Stimulated activated CD4-positive, alpha-beta T cell treated with anti-CD3 and anti-CD28 coated beads, Interleukin-15, amount 100 ng/mL, for 48 hours (primary cell): ENCODE data around the gene RNF128.

ENCODE experiments used
- DNase-seq, 2 donors: peaks; one replicate each; pipeline ENCODE4 v3.0.0-alpha.2; 2020; ENCODE audit warnings: low read depth in 2 of 2

Gene RNF128, protein sequence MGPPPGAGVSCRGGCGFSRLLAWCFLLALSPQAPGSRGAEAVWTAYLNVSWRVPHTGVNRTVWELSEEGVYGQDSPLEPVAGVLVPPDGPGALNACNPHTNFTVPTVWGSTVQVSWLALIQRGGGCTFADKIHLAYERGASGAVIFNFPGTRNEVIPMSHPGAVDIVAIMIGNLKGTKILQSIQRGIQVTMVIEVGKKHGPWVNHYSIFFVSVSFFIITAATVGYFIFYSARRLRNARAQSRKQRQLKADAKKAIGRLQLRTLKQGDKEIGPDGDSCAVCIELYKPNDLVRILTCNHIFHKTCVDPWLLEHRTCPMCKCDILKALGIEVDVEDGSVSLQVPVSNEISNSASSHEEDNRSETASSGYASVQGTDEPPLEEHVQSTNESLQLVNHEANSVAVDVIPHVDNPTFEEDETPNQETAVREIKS

DNA sequence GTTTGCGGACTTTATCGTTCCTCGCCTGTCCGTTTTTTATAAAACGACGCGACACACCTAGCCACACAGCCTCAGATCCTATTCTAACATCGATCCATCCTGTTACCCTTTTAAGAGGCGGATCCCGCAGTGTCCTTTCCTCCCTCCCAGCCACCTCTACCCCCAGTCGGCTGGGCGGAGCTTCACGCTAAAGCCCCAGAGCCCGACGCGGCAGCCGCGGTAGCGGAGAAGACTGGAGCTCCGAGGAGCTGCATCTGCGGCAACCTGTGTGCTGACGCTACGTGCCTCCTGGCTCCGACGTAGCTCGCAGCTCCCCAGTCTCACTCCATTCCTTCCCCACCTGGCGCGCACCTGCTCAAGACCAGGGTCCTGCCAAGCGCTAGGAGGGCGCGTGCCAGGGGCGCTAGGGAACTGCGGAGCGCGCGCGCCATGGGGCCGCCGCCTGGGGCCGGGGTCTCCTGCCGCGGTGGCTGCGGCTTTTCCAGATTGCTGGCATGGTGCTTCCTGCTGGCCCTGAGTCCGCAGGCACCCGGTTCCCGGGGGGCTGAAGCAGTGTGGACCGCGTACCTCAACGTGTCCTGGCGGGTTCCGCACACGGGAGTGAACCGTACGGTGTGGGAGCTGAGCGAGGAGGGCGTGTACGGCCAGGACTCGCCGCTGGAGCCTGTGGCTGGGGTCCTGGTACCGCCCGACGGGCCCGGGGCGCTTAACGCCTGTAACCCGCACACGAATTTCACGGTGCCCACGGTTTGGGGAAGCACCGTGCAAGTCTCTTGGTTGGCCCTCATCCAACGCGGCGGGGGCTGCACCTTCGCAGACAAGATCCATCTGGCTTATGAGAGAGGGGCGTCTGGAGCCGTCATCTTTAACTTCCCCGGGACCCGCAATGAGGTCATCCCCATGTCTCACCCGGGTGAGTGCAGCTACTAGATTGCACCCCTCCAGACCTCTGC lies at the start of gene RNF128:
RNF128 (plus strand) TSS at position 217 of the 953 bp plus-strand sequence; CDS start at position 430, 213 bp downstream.
- DNase-seq = peak in 1 of 2 donors; percentile 10

DNA sequence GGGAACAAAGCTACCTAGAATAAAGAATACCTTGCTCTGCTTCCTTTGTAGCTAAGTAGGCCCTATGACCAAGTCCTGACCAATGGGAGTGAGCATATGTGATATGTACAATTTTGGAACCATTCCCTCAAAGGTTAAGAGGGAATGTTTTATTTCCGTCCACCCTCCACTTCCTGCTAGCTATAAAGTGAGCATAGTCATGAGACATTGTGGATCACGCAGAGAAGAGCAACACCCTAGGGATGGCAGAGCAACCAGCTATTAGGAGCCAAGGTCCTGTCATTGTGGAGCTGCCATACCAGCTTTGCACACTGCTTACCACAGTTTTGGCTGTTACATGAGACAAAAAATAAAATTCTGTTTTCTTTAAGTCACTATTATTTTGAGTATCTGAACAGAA lies 45.8 kb upstream of the RNF128 start:
- no peak for DNase-seq

DNA sequence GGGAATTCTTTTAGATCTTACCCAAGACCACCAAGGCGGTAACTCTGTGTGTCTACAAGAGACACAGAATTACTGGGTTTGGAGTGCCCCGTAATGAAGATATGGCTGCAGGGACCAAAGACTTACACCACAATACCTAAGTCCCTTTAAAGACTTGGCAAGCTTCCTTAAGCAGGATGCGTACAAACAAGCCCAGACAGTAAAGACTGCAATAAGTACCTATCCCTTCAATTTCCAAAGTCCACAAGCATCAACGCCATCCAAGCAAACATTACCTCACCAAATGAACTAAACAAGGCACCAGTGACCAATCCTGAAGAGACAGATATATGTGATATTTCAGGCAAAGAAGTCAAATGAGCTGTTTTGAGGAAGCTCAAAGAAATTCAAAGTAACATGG lies 42.3 kb upstream of the RNF128 start:
- DNase-seq = no peak

DNA sequence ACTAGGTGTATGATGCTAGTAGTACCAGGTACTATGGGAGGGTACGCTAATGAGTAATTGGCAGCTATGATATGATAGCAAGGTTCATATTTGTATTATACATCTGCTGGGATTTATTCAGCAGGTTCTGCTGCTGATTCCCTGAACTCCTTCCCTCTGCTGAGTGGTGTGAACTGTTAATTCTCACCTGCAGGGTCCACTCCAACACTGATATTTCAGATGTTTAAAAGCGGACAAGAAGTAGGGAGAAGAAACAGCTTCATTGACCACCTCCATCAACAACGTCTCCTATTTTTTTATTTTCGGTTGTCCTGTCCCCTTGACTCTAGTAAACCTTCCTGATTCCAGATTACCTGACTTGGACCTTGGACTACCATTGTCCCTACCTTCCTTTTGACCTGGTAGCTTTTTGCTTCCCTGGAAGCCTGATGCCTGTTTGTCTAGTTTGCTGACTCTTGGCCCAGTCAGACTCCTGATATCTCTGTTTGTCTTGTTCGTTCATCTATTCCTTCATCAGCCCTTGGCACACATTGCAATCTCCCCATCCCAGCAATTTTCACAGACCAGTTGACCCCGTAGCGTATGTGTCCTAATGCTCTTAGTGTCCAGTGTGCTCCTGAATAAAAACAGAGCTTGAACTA lies 34.0 kb upstream of the RNF128 start:
- no peak for DNase-seq

DNA sequence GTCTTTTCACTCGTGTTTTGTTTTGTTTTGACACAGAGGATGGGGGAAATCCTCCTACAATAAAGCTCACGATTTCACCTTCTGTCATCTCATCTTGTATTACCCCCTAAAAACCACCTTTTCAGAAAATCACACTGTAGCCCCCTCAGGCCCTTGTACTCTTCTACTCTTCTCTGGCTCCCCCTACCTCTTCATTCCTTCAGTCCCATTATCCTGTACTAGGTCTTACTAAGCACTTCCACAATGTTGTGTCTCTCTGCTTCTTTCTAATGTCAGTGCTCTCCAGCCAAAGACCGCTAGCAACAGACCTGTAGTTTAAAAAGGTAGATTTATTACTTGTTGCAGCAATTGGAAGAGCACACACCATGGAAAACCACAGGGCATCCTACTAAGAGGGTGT lies 30.0 kb upstream of the RNF128 start:
- no peak for DNase-seq

DNA sequence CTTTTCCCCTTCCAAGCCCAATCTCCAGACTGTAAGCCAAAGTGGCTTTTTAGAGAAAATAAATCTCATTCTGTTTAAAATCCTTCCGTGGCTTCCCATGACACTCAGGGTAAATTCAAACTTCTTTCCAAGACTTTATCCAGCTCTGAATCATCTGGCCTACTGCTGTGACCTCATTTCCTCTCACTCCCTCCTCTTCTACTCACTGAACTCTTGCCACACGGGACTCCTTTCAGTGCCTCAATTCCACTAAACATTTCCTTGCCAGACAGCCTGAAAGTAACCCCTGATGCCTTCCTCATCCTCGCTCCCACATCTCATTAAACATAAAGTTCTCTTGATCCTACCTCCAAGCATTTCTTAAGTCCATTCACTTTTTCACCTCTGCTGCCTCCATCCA lies 27.8 kb upstream of the RNF128 start:
- DNase-seq = no peak

DNA sequence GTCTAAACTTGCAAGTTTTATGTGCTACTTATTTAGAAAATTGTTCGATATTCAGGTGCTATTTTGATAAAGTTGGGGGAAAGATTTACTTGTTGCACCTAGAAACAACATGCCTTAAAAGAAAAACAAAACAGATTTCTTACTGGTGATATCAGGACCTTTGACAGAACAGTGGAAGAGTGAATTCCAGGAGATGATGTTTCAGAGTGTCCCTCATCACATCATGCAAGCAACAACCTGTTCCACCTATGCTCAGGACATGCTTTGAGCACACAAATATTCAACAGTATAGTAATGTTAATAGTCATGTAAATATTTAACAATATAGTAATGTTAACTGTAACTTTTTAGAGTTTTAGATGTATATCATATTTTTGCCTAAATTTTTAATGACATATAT lies 23.9 kb upstream of the RNF128 start:
- DNase-seq = no peak

DNA sequence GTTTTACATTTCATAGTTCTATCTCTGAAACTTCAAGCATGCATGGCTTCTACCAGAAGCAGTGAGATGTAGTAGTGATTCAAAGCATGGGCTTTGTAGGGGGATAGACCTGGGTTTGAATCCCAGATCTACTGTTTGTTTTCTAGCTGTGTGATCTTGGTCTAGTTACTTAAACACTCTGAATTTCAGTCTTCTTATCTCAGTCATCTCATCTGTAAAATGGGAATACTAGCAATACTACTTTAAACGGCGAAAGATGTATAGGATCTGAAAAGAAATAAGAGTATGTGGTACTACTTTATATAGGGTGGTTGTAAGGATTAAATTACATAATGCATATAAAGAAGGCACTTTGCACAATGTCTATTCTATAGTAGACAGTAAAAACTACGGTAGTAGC lies 20.0 kb upstream of the RNF128 start:
- DNase-seq = no peak

DNA sequence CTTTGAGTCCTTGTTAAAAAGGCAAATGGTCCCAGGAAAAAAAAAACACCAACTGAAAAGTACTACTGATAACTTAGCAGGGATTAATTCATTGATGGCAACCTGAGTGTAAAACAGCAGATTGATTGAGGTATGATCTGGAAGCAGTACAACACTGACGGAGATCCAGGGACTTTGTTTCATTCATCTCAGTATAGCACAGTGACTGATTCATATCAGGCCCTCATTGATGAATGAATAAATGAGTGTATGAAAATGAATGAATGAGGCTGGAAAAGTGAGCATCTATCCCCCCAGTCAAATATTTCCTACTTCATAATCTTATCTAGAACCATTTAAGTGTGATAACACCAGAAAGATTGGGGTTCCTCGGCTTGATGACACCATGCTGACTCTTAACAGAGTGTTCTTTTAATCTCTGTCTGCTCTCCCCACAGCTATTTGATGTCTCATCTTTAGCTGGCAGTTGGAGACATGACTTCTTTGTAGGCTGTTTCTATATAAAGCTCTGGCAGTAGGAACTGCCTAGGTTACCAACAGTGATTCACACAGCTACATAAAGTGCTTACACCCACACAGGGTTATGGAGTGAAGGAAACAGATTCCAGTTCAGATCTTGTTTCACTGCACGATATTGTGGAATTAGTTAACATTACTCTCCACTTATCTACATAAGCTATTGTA lies 18.6 kb upstream of the RNF128 start:
- DNase-seq = peak in 1 of 2 donors; percentile 7

DNA sequence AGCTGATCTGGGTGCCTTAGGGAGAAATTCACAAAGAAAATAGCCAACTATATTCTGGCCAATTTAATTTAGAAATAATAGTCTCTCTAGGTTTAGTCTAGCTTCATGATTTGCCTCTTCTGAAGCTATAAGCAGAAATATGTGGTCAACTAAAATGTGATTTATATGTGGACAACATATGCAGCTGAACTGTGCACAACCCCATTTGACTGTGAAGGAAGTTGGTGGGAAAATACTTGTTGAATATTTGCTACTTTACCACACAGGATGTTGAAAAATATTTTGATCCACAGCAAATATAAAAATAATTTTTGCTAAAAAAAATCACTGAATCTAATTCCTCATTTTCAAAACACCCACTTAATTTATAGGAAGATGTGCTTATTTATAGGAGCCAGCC lies 15.7 kb upstream of the RNF128 start:
- DNase-seq = no peak

DNA sequence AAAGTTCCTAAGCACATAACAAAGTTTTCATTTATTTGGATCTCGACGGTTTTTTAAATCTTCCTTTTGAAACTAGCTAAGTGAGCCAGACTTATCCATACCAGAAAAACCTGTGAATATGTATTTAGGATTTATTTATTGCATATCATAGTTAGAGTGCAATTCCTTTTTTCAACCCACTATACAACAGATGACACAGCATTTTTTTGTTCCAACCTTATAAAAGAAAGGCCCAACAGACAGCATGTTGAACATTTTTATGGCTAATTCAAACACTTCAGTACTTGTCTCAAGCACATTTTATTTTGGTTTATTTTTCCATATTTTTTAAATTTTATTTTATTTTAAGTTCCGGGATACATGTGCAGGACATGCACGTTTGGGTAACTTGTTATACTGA lies 15.1 kb upstream of the RNF128 start:
- DNase-seq = no peak

DNA sequence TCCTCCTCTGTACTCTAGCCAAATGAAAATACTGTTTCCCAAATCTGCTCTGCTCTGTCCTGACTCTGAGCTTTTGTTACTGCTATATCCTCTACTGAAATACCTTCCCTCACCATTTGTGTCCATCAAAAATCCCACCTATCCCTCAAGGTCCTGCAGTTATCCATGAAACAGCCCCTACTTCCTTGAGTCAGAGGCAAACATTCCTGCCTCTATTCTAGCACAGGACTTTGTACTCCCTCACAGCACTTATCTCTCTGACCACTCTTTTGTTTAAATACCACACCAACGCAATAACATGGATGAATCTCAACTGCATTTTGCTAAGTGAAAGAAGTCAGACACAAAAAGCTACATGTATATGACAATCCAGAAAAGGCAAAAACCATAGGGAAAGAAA lies 10.5 kb upstream of the RNF128 start:
- DNase-seq = no peak

DNA sequence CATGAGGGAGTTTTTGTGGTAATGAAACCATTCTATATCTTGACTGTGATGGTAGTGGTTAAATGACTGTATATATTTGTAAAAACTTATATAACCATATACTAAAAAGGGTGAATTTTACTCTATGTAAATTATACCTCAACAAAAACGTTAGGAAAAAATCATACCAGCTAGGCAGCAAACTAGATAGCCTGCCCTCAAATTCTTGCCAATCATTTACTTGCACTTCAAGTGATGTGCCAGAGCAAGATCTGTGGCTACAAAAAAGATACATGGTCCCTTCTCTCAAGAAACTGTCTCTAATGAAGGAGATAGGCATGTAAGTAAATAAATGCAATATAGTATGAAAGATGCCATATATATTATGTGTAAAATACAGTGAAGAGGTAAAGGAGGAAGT lies 10.0 kb upstream of the RNF128 start:
- DNase-seq = no peak

DNA sequence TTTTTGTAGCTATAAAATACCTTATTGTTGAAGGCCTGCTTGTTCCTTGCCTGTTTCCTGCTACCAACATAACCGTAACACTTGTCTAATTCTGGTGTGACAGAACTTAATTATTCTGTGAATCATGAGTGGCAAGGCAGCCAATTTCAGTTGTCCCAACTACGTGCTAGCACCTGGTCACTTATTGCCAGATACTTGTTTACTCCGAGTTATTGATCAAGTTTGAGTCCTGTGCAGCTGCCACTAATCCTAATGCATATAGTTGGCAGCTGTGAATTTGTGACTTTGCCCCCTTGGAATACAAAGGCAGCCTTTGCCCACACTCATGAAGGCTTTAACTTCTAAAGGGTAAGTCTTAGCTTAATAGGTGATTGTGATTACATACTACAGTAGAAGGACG lies 7.8 kb upstream of the RNF128 start:
- no peak for DNase-seq

DNA sequence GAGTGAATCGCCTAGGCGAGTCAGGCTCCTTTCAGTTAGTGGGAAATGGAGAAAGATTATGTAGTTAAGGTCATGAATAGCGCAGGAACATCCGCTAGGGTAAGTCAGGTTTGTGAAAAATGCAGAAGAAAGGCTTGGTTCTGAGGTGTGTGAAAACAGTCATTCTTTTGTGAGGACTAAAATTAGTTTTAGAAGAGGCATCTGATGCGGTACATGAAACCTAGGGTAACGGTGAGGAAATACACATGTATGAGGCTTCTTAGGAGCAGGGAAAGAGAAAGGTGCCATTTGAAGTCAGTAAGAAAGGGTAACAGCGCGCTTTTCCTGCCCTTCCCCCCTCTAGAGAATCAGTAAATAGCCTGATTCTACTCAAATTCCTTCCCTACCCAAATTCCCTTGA lies 570 bp upstream of the RNF128 start:
- DNase-seq = no peak

DNA sequence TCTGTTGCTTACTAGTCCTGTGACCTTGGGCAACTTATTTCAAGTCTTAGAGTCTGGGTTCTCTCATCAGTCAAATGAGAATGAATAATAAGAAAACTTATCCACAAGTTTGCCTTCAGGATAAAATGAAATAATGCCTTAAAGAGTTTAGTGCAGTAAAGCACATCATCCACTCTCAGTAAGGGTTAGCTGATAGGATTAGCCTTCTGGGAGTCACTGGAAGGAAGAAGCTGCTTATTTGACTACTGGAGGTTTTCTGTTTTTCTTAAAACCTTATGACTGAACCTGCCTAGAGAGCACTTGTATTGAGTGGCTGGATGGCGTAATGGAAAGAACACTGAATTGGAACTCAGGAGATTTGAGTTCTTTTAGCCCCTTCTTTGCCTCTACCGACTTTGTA lies 1.8 kb downstream of the RNF128 start:
- DNase-seq = no peak

DNA sequence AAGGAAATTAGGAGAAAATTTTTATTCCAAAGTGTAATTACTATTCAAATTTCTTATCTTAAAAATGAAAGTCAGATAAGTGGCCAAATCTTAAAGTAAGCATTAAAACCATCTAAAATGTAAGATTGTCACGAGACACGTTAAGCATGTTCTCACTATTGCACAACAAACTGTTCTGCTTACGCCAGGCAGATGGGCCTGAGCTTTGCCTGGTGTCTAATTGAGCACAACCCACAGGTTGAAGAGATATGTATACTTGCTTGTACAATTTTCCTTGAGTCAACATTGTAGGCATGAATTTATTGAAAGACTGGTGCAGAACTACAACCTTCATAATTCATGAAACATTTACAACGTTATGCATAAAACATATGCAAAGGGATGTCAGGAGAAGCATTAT lies 3.9 kb downstream of the RNF128 start:
- no peak for DNase-seq

DNA sequence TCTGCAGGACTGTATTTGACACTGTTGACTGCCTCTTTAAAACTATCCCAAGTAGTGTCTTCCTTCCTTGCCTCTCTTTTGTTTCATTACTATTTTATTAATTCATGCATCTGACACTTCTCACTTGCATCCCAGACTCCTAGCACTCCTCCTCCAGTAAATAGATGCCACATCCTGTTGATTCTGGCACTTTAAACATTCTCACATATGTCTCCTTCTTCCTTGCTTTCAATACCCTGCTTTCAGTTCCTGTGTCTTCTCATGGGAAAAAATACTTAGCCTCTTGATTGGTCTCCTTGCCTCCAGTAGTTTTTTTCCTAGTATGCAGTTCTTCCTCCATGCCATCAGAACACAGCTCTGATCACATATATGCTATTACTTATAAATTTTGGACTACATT lies 5.1 kb downstream of the RNF128 start:
- DNase-seq = no peak

DNA sequence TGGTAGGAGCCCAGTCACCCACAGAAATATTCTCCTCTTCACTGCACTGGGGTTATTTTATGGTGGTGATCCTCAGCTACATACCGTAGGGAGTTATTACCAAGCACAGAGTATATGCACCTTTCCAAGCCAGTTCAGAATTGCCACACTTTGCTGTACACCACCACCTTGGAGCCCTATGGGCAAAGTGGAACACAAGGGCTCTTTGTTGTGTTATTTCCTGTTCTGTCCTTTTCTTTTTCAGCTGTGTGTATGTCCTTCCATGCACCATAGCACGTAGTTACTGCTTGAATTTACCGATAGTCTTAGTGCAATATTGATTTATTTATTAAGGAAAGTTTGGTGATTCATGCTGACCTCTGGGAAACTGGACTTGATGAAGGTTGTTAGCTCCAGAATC lies 8.3 kb downstream of the RNF128 start:
- DNase-seq = no peak

DNA sequence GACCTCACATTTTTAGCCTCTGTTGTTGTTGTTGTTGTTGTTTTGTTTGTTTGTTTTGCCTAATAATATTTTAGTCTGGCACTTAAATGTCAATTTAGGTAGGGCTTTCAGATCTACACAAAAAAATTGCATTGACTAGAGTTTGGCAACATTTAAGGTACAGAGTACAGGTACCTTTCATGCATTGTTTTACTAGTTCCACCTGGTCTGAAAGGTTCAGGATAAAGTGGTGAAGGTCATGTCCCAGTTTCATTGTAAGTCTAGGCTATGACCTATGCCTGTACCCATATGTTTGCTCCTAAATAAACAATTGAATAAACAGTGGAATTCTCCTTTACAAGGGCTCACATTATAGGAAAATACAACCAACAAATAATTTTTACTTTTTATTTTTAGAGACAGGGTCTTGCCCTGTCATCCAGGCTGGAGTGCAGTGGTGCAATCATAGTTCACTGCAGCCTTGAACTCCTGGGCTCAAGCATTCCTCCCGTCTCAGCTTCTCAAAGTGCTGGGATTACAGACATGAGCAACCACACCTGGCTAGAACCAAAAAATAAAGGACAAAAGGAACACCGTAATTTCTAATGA lies 13.8 kb downstream of the RNF128 start:
- DNase-seq = no peak

DNA sequence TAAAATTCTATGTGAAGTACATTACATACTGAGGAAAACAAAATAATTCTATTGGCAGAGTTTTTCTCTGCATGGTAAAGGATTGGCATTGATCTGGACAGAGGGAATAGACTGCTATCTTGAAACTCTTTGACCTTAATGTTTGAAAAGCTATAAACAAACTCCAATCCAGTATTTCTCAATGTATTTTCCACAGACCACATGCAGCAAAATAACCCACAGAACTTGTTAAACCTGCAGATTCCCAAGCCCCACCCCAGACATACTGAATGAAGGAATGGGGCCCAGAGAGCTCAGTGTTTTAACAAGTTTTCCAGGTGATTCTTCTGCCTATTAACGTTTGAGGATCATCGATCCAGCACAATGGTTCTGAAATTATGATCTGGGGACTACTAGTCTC lies 15.7 kb downstream of the RNF128 start:
- DNase-seq = no peak
